ENCODE results near the gene ANKRD6.

DNA sequence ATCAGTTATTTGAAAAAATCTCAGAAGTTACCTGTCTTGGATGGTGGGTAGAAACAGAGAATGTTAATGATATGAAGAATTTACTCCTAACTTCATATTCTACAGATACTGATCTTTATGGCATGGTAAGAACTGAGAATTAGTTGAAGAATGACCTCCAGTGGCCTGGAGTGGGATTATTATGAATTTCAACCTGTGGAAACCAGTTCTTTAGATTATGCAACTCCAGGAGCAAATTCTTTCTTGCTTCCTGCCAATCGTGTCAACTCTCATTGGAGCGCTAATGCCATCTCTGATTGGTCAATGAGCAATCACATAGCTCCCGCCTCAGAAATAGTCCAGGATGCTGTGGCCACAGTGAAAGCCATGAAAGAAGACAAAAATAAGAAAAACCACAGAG is 165.0 kb downstream of the ANKRD6 start:
- TF ChIP-seq CTCF (IDR thresholded peaks at IDR 0.05; ENCODE audit: insufficient read depth, low read length, poor library complexity, severe bottlenecking), result no peak
- no peak for TF ChIP-seq EZH2phosphoT487 (conservative IDR thresholded peaks at IDR 0.05; ENCODE audit: low read length)
